Brain pericyte (primary cell): Measurements from ENCODE around the gene CHST15.
"Not testable (repeated sequence)": the region's sequence is repeated elsewhere in the genome, so short reads cannot be mapped to it uniquely, and the experiment has no call there.

Experiments used
- DNase-seq: peaks from one replicate; pipeline ENCODE4 v3.0.0-alpha.2; 2012; ENCODE audit warnings: low read depth, low spot score

The CHST15 gene

GRCh38 chr10:124044143-124044862, 49.1 kb downstream of the CHST15 start:
- no peak for DNase-seq

- no peak for DNase-seq
These were observed 49.9 kb downstream of the CHST15 start for GRCh38 chr10:124043310-124044142.

- DNase-seq, result no peak
These were observed 50.6 kb downstream of the CHST15 start for GRCh38 chr10:124042656-124043309.

- DNase-seq, result no peak
These were observed 51.5 kb downstream of the CHST15 start for GRCh38 chr10:124041675-124042445.

GRCh38 chr10:124040451-124041188, 52.8 kb downstream of the CHST15 start:
- DNase-seq, result no peak

- DNase-seq, result no peak
These were observed 53.9 kb downstream of the CHST15 start for GRCh38 chr10:124039483-124040013.

GRCh38 chr10:124037784-124038183, 55.6 kb downstream of the CHST15 start:
- DNase-seq, result no peak

GRCh38 chr10:124037286-124037685, 56.1 kb downstream of the CHST15 start:
- no peak for DNase-seq

GRCh38 chr10:124036746-124037145, 56.7 kb downstream of the CHST15 start:
- no peak for DNase-seq

- no peak for DNase-seq
These were observed 57.4 kb downstream of the CHST15 start for GRCh38 chr10:124035928-124036558.

GRCh38 chr10:124035306-124035927, 58.0 kb downstream of the CHST15 start:
- DNase-seq, result no peak

GRCh38 chr10:124034576-124035305, 58.7 kb downstream of the CHST15 start:
- not testable (repeated sequence) for DNase-seq

GRCh38 chr10:124033887-124034218, 59.5 kb downstream of the CHST15 start:
- no peak for DNase-seq

GRCh38 chr10:124032971-124033886, 60.2 kb downstream of the CHST15 start:
- DNase-seq, result peak; percentile 74

- no peak for DNase-seq
These were observed 61.1 kb downstream of the CHST15 start for GRCh38 chr10:124032087-124032935.

- DNase-seq, result no peak
These were observed 62.8 kb downstream of the CHST15 start for GRCh38 chr10:124030492-124031110.

- no peak for DNase-seq
These were observed 63.3 kb downstream of the CHST15 start for GRCh38 chr10:124030061-124030460.
